Measurements from ENCODE around the gene PPIL3.

- TF ChIP-seq PATZ1 (CRISPR knock-in tag; IDR thresholded peaks at IDR 0.05; ENCODE audit: borderline replicate concordance) (no peak), CSDC2 (CRISPR knock-in tag; IDR thresholded peaks at IDR 0.05) (peak; percentile 41; the same call in 1 of the 2 replicates), CSRNP3 (CRISPR knock-in tag; IDR thresholded peaks at IDR 0.05) (no peak), POU6F1 (CRISPR knock-in tag; IDR thresholded peaks at IDR 0.05; ENCODE audit: borderline replicate concordance, low read depth) (no peak), BACH2 (CRISPR knock-in tag; IDR thresholded peaks at IDR 0.05; ENCODE audit: borderline replicate concordance) (no peak), ZFP30 (CRISPR knock-in tag; IDR thresholded peaks at IDR 0.05) (no peak), RARB (CRISPR knock-in tag; IDR thresholded peaks at IDR 0.05) (no peak)
These were observed at the start of gene PPIL3, which contains the start of gene NIF3L1 for GRCh38 chr2:200888704-200889625.

All from SK-N-SH treated with all-trans-retinoic acid at 6 μM for 48 hours (cell line).